Osteocyte (in vitro differentiated cells): ENCODE results near the gene TARBP2. TPM values are rescaled to one million over a fixed set of nuclear protein-coding genes. Genes with fewer than 3 reads are reported as not detected.

ENCODE experiments used
- DNase-seq: peaks from one replicate; pipeline ENCODE4 v3.0.0; 2021; ENCODE audit warnings: mixed read lengths; ENCODE audit not compliant: unreplicated experiment; ENCODE audit errors: extremely low spot score
- H3K27ac Mint-ChIP-seq: one replicate; pipeline ENCODE4 v1.8.0; 2021; ENCODE audit warnings: mild to moderate bottlenecking, mixed read lengths; ENCODE audit not compliant: unreplicated experiment
- H3K27me3 Mint-ChIP-seq: one replicate; pipeline ENCODE4 v1.8.0; 2021; ENCODE audit warnings: mixed read lengths; ENCODE audit not compliant: unreplicated experiment
- H3K36me3 Mint-ChIP-seq: one replicate; pipeline ENCODE4 v1.8.0; 2021; ENCODE audit warnings: mixed read lengths; ENCODE audit not compliant: unreplicated experiment
- H3K4me1 Mint-ChIP-seq: one replicate; pipeline ENCODE4 v1.8.0; 2021; ENCODE audit warnings: mixed read lengths; ENCODE audit not compliant: unreplicated experiment
- H3K4me3 Mint-ChIP-seq: one replicate; pipeline ENCODE4 v1.8.0; 2021; ENCODE audit warnings: mild to moderate bottlenecking, moderate library complexity, mixed read lengths; ENCODE audit not compliant: unreplicated experiment
- H3K9me3 Mint-ChIP-seq: one replicate; pipeline ENCODE4 v1.8.0; 2021; ENCODE audit warnings: mixed read lengths; ENCODE audit not compliant: unreplicated experiment
- total RNA-seq: library from RNA; stranded (reverse); gene quantifications from 2 replicates; pipeline ENCODE4 v1.2.1, GENCODE V29; 2021
- TF ChIP-seq, protein P1 (sequence below): fragments of 200-600 bp; sonication (generic); IDR thresholded peaks from 2 replicates; pipeline ENCODE4 v1.5.0; 2021; ENCODE audit warnings: antibody characterized with exemption, mild to moderate bottlenecking, moderate library complexity

TARBP2 gene
- total RNA-seq, 1 donor from 2014 or later = 33.9 TPM

DNA sequence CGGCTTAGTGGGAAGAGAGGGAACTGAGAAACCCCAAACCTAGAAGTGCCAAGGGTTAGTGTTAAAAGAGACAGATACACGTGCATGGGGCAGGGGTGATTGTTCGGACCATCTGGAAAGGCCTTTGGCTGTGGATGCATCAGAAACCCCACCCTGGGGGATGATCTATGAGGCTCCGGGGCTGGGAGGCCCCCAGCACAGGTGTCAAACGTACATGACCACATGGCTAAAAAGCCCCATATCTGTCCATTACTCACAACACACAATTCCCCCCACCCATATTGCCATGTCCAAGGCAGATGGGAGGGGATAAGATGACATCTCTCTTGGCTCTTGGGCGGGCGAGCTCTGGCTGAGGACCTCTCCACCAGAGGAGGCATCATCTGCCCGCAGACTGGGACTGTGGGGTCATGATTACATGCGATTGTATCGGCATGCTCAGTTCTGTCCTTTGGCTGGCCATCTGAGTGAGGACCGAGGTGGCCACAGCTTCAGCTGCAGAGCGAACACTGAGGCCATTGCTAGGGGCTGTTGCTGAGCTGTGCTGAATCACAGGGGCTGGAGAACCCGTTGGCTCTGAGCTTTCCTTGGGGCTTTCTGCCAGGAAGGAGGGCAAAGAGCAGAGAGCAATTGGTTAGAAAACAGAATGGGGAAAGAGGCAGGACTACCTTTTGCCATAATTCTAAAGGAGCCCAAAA, 15.8 kb downstream of the TARBP2 start:
- peaks cover 57% of the 10 kb centered on the region for H3K36me3 Mint-ChIP-seq
- TF ChIP-seq, protein P1, sequence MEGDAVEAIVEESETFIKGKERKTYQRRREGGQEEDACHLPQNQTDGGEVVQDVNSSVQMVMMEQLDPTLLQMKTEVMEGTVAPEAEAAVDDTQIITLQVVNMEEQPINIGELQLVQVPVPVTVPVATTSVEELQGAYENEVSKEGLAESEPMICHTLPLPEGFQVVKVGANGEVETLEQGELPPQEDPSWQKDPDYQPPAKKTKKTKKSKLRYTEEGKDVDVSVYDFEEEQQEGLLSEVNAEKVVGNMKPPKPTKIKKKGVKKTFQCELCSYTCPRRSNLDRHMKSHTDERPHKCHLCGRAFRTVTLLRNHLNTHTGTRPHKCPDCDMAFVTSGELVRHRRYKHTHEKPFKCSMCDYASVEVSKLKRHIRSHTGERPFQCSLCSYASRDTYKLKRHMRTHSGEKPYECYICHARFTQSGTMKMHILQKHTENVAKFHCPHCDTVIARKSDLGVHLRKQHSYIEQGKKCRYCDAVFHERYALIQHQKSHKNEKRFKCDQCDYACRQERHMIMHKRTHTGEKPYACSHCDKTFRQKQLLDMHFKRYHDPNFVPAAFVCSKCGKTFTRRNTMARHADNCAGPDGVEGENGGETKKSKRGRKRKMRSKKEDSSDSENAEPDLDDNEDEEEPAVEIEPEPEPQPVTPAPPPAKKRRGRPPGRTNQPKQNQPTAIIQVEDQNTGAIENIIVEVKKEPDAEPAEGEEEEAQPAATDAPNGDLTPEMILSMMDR = no peak
- H3K4me3 Mint-ChIP-seq = no peak overlapping the region
- no peak for DNase-seq
- no peaks in the 10 kb centered on the region for H3K4me1 Mint-ChIP-seq
- H3K27ac Mint-ChIP-seq = no peak overlapping the region
- no peaks in the 10 kb centered on the region for H3K9me3 Mint-ChIP-seq
- H3K27me3 Mint-ChIP-seq = no peaks in the 10 kb centered on the region

DNA sequence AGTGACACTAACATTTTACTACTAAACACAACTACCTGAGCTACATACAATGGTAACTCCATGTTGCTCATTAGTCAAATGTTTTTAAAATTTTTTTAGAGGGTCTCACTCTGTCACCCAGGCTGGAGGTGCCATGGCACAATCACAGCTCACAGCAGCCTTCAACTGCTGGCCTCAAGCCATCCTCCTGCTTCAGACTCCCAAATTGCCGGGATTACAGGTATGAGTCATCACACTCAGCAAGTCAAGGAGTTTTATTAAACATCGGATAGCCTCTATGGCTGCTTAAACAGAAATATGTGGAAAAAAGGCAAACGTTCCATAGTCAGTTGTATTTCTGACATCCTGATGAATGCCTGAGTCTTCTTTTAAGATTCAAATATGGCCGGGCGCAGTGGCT, 17.3 kb downstream of the TARBP2 start:
- Mint-ChIP-seq H3K4me1 (no peaks in the 10 kb centered on the region), H3K27ac (no peak overlapping the region), H3K27me3 (no peaks in the 10 kb centered on the region), H3K36me3 (peaks cover 56% of the 10 kb centered on the region), H3K9me3 (no peaks in the 10 kb centered on the region), H3K4me3 (no peak overlapping the region)
- TF ChIP-seq, protein P1 = no peak
- no peak for DNase-seq

- no peaks in the 10 kb centered on the region for H3K4me1 Mint-ChIP-seq
- no peaks in the 10 kb centered on the region for H3K9me3 Mint-ChIP-seq
- H3K27me3 Mint-ChIP-seq = no peaks in the 10 kb centered on the region
- no peak for DNase-seq
- TF ChIP-seq, protein P1 = no peak
- peaks cover 44% of the 10 kb centered on the region for H3K36me3 Mint-ChIP-seq
- no peak overlapping the region for H3K27ac Mint-ChIP-seq
- no peak overlapping the region for H3K4me3 Mint-ChIP-seq
Observed at GRCh38 chr12:53523131-53523530, 22.0 kb downstream of the TARBP2 start.

GRCh38 chr12:53524476-53524875, 23.4 kb downstream of the TARBP2 start:
- TF ChIP-seq, protein P1 = no peak
- Mint-ChIP-seq H3K27me3 (no peaks in the 10 kb centered on the region), H3K36me3 (peaks cover 42% of the 10 kb centered on the region), H3K27ac (no peak overlapping the region), H3K9me3 (no peaks in the 10 kb centered on the region), H3K4me1 (no peaks in the 10 kb centered on the region), H3K4me3 (no peak overlapping the region)
- DNase-seq = no peak

DNA sequence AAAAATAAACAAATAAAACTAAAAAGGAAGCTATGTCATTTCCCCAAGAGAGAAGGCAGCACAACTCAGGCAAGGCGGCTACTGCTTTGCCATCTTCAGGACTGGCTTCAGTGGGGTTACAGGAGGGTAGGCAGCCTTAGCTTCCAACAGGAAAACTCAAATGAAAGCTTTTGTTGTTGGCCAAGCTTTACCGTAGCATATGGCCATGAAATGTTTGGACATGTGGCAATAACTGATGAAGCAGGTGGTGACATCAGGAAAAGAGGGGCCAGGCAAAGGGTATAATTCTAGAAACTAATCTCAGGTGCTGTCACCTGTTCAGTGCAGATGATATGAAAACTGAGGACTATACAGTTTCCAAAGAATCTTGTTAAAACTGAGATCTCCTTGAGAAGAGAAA, 29.0 kb downstream of the TARBP2 start:
- Mint-ChIP-seq H3K27me3 (no peaks in the 10 kb centered on the region), H3K4me3 (no peak overlapping the region)

More for the DNA sequence above, 29.0 kb downstream of the TARBP2 start:
- TF ChIP-seq, protein P1 = no peak
- peaks cover 35% of the 10 kb centered on the region for H3K36me3 Mint-ChIP-seq
- no peak for DNase-seq
- H3K27ac Mint-ChIP-seq = no peak overlapping the region
- no peaks in the 10 kb centered on the region for H3K9me3 Mint-ChIP-seq
- no peaks in the 10 kb centered on the region for H3K4me1 Mint-ChIP-seq
